Measurements from ENCODE around the gene GNB3.
"Not testable (repeated sequence)": the region's sequence is repeated elsewhere in the genome, so short reads cannot be mapped to it uniquely, and the experiment has no call there.

Gene GNB3

GRCh38 chr12:6886206-6886999, 45.7 kb downstream of the GNB3 start:
- DNase-seq: not testable (repeated sequence)

DNA sequence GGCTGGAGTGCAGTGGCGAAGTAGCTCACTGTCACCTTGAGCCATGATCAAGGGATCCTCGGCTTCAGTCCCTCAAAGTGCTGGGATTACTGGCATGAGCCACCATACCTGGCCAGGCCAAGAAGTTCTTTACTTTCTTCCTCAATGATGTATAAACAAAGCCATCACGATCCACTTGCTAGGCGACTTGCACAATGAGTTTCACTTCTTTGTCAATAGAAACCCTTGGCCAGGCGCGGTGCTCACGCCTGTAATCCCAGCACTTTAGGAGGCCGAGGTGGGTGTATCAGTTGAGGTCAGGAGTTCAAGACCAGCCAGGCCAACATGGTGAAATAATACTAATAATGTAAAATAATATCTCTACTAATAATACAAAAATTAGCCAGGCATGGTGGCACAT, 46.7 kb downstream of the GNB3 start:
- DNase-seq: no peak

GRCh38 chr12:6888360-6888759, 47.6 kb downstream of the GNB3 start:
- DNase-seq: no peak

DNA sequence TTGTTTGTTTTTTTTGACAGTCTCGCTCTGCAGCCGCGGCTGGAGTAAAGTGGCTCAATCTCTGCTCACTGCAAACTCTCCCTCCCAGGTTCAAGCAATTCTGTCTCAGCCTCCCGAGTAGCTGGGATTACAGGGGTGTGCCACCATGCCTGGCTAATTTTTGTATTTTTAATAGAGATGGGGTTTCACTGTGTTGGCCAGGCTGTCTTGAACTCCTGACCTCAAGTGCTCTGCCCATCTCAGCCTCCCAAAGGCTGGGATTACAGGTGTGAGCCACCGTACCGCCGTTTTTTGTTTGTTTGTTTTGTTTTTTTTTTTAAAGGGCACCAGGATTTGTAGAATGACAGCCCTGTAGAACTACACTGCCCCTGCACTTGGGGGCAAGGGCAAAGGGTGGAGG, 48.1 kb downstream of the GNB3 start:
- not testable (repeated sequence) for DNase-seq

DNA sequence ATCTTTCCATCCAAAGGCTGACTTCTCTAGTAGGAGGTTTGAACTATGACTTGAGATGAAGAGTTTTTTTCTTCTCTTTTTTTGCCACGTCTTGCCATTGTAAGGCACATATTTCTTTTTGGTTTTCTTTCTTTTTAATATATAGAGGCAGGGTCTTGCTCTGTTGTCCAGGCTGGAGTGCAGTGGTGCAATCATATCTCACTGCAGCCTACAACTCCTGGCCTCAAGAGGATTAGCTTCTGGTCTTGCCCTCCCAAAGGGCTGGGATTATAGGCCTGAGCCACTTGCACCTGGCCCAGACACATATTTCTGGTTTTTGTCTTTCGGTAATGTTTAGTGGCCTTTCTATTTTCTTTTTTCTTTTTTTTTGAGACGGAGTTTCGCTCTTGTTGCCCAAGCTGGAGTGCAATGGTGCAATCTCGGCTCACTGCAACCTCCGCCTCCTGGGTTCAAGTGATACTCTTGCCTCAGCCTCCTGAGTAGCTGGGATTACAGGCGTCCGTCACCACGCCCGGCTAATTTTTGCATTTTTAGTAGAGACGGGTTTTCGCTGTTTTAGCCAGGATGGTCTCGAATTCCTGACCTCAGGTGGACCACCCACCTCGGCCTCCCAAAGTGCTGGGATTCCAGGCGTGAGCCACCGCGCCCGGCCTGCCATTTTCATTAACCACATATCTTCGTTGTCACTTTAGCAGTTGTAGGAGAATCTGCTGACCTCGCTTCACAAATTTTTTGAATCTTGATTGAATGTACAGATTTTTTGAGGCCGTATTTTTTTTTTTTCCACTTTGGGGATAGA, 49.2 kb downstream of the GNB3 start:
- DNase-seq: not testable (repeated sequence)

GRCh38 chr12:6890789-6891645, 50.3 kb downstream of the GNB3 start:
- peak; percentile 99 for DNase-seq

- no peak for DNase-seq
Observed at GRCh38 chr12:6891646-6892001, 50.9 kb downstream of the GNB3 start.

DNA sequence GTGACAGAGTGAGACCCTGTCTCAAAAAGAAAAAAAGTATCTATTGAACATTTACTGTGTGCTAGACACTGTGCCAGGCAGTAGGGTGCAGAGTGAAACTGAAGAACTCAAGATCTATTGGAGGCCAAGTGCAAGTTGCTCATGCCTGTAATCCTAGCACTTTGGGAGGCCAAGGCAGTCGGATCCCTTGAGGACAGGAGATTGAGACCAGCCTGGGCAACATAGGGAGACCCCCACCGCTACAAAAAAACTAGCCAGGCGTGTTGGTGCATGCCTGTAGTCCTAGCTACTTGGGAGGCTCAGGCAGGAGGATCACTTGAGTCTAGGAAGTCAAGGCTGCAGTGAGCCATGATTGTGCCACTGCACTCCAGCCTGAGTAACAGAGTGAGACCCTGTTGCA, 52.0 kb downstream of the GNB3 start:
- not testable (repeated sequence) for DNase-seq

DNA sequence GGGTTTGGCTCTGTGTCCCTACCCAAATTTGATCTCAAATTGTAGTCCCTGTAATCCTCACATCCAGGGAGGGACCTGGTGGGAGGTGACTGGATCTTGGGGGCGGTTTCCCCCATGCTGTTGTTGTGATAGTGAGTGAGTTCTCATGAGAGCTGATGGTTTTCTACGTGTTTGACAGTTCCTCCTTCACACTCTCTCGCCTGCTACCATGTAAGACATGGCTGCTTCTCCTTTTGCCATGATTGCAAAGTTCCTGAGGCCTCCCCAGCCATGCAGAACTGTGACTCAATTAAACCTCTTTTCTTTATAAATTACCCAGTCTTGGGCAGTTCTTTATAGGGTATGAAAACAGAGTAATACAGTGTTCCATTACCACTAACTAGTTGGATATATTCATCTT, 53.6 kb downstream of the GNB3 start:
- DNase-seq: no peak
